MM.1S (cell line): ENCODE data around the gene RAMAC.

ENCODE experiments used
- DNase-seq: peaks from one replicate; pipeline ENCODE4 v3.0.0-alpha.2; 2015
- H2AFZ ChIP-seq: fragments of 300-600 bp; sonication (generic); 2 replicates; pipeline ENCODE4 v1.6.0; 2016; ENCODE audit warnings: antibody characterized with exemption, low read length
- H3F3A ChIP-seq: fragments of 300-600 bp; sonication (generic); 2 replicates; pipeline ENCODE4 v1.6.1; 2016; ENCODE audit warnings: mild to moderate bottlenecking, antibody characterized with exemption, low read length, moderate library complexity, mixed read lengths; ENCODE audit not compliant: insufficient read depth
- H3K27ac ChIP-seq: fragments of 300-600 bp; sonication (generic); 2 replicates; pipeline ENCODE4 v1.5.1; 2016; ENCODE audit warnings: mild to moderate bottlenecking, low read length
- H3K27me3 ChIP-seq: fragments of 300-600 bp; sonication (generic); replicated peaks from 2 replicates; pipeline ENCODE4 v1.6.0; 2016; ENCODE audit warnings: low read length; ENCODE audit not compliant: insufficient read depth
- H3K36me3 ChIP-seq: fragments of 300-600 bp; sonication (generic); replicated peaks from 2 replicates; pipeline ENCODE4 v1.6.1; 2016; ENCODE audit warnings: mild to moderate bottlenecking, low read length, mixed read lengths; ENCODE audit not compliant: insufficient read depth
- H3K4me1 ChIP-seq: fragments of 300-600 bp; sonication (generic); 2 replicates; pipeline ENCODE4 v1.6.1; 2016; ENCODE audit warnings: low read length, mixed read lengths
- H3K4me2 ChIP-seq: fragments of 300-600 bp; sonication (generic); 2 replicates; pipeline ENCODE4 v1.6.0; 2016; ENCODE audit warnings: low read depth, low read length
- H3K4me3 ChIP-seq: fragments of 300-600 bp; sonication (generic); 2 replicates; pipeline ENCODE4 v1.5.1; 2016; ENCODE audit warnings: low read length, mixed read lengths
- H3K79me2 ChIP-seq: fragments of 300-600 bp; sonication (generic); 2 replicates; pipeline ENCODE4 v1.6.1; 2016; ENCODE audit warnings: mixed run types, low read length, mixed read lengths
- H3K9ac ChIP-seq: fragments of 300-600 bp; sonication (generic); 2 replicates; pipeline ENCODE4 v1.6.1; 2016; ENCODE audit warnings: low read length, mixed read lengths
- H3K9me2 ChIP-seq: fragments of 300-600 bp; sonication (generic); replicated peaks from 2 replicates; pipeline ENCODE4 v1.6.1; 2016; ENCODE audit warnings: mild to moderate bottlenecking, low read length, mixed read lengths; ENCODE audit not compliant: insufficient read depth
- H3K9me3 ChIP-seq: fragments of 300-600 bp; sonication (generic); replicated peaks from 2 replicates; pipeline ENCODE4 v1.6.1; 2016; ENCODE audit warnings: mild to moderate bottlenecking, low read length, mixed read lengths; ENCODE audit not compliant: insufficient read depth
- H4K20me1 ChIP-seq: fragments of 300-600 bp; sonication (generic); 2 replicates; pipeline ENCODE4 v1.6.1; 2016; ENCODE audit warnings: mild to moderate bottlenecking, low read length, moderate library complexity, mixed read lengths; ENCODE audit not compliant: insufficient read depth
- EZH2 ChIP-seq: fragments of 300-600 bp; sonication (generic); optimal IDR thresholded peaks from 2 replicates; pipeline ENCODE3; 2017; ENCODE audit warnings: low read depth, mild to moderate bottlenecking, antibody characterized with exemption, low read length, mixed read lengths
- EZH2phosphoT487 ChIP-seq: fragments of 300-600 bp; sonication (generic); IDR thresholded peaks from 2 replicates; pipeline ENCODE4 v1.6.1; 2018; ENCODE audit warnings: antibody characterized with exemption, low read length
- TF ChIP-seq, protein P1 (sequence below): fragments of 300-600 bp; sonication (generic); IDR thresholded peaks from 2 replicates; pipeline ENCODE4 v1.5.1; 2016; ENCODE audit warnings: antibody characterized with exemption, low read length, mixed read lengths

The RAMAC gene

DNA sequence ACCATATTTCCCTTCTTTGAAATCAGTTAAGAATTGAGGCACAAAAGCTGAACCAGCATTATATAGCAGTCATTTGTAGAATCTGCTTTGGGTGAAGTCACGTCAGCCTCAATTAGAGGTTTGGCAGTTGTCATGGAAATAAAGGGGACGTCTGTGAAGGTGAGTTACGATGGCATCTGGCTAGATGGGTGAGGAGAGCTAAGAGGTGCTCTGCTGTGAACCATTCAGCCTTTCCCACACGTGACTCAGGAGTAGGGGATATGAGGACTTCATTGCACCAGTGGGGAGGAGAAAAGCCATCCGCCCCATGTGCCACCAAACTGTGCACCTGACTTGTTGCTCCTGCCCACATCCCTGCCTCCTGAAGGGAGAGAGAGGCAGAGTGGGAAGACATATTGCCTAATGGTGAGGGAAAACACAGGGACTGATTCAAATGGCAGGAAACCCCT, 28.2 kb downstream of the RAMAC start:
- Histone ChIP-seq H3K4me3 (no peak overlapping the region), H3K36me3 (peaks cover 3% of the 10 kb centered on the region; the same call in 1 of the 2 replicates), H4K20me1 (no peaks in the 10 kb centered on the region), H3F3A (peaks cover 11% of the 10 kb centered on the region; the same call in 1 of the 2 replicates), H3K9me2 (no peaks in the 10 kb centered on the region), H3K4me2 (no peak overlapping the region), H3K79me2 (peaks cover 15% of the 10 kb centered on the region), H3K27me3 (no peaks in the 10 kb centered on the region), H3K9ac (no peak overlapping the region), H2AFZ (no peak overlapping the region), H3K9me3 (no peaks in the 10 kb centered on the region), H3K27ac (no peak overlapping the region), H3K4me1 (peaks cover 14% of the 10 kb centered on the region; the same call in 1 of the 2 replicates)
- TF ChIP-seq EZH2phosphoT487: no peak
- TF ChIP-seq EZH2: no peak
- TF ChIP-seq, protein P1, sequence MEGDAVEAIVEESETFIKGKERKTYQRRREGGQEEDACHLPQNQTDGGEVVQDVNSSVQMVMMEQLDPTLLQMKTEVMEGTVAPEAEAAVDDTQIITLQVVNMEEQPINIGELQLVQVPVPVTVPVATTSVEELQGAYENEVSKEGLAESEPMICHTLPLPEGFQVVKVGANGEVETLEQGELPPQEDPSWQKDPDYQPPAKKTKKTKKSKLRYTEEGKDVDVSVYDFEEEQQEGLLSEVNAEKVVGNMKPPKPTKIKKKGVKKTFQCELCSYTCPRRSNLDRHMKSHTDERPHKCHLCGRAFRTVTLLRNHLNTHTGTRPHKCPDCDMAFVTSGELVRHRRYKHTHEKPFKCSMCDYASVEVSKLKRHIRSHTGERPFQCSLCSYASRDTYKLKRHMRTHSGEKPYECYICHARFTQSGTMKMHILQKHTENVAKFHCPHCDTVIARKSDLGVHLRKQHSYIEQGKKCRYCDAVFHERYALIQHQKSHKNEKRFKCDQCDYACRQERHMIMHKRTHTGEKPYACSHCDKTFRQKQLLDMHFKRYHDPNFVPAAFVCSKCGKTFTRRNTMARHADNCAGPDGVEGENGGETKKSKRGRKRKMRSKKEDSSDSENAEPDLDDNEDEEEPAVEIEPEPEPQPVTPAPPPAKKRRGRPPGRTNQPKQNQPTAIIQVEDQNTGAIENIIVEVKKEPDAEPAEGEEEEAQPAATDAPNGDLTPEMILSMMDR: no peak
- no peak for DNase-seq

DNA sequence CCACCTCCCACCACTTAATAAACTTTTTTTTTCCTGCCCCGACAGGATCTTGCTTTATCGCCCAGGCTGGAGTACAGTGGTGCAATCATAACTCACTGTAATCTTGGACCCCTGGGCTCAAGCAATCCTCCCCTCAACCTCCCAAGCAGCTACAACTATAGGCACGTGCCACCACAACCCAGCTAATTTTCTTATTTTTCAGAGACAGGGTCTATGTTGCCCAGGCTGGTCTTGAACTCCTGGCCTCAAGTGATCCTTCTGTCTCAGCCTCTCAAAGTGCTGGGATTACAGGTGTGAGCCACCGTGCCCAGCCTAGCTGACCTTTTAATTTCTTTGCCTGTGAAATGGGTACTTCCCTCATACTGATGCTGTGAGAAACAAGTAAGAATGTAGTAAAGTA, 29.4 kb downstream of the RAMAC start:
- no peaks in the 10 kb centered on the region for H3K27me3 ChIP-seq
- H3K9ac ChIP-seq: no peak overlapping the region
- H3F3A ChIP-seq: peaks cover 11% of the 10 kb centered on the region; the same call in 1 of the 2 replicates
- DNase-seq: no peak
- H3K27ac ChIP-seq: no peak overlapping the region
- H3K9me3 ChIP-seq: no peaks in the 10 kb centered on the region
- H2AFZ ChIP-seq: no peak overlapping the region
- no peak overlapping the region for H3K4me3 ChIP-seq
- peaks cover 8% of the 10 kb centered on the region; the same call in 1 of the 2 replicates for H3K36me3 ChIP-seq
- no peaks in the 10 kb centered on the region for H4K20me1 ChIP-seq
- peaks cover 10% of the 10 kb centered on the region; the same call in 1 of the 2 replicates for H3K4me1 ChIP-seq
- no peak overlapping the region for H3K4me2 ChIP-seq
- H3K79me2 ChIP-seq: peaks cover 4% of the 10 kb centered on the region
- TF ChIP-seq EZH2: no peak
- TF ChIP-seq, protein P1: no peak
- no peaks in the 10 kb centered on the region for H3K9me2 ChIP-seq

DNA sequence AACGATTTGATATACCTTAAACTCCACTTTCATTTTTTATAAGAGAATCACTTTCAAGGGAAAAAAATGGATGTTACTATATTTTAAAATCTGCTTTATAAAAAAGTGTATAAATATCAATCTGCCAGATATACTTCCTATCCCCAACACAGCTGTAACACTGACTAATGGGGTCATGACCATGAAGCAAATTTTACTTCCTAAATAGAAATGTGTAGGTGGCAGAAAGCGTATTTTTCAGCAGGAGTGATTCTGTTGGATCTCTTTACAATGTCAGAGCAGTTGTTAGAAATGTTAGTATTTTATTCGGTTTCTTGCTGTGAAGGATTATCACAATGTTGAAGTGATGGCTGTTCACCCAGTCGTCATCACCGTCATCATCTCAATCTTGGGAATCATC, 30.9 kb downstream of the RAMAC start:
- H3K27ac ChIP-seq: no peak overlapping the region

More for the DNA sequence above, 30.9 kb downstream of the RAMAC start:
- Histone ChIP-seq H2AFZ (no peak overlapping the region), H3K79me2 (no peaks in the 10 kb centered on the region), H3K4me3 (no peak overlapping the region), H3K4me1 (0 out of 2 replicates have a peak, but pooled peaks cover 6% of the 10 kb centered on the region), H3K36me3 (peaks cover 10% of the 10 kb centered on the region; the same call in 1 of the 2 replicates), H3K9me3 (no peaks in the 10 kb centered on the region), H3K9me2 (no peaks in the 10 kb centered on the region), H4K20me1 (no peaks in the 10 kb centered on the region), H3F3A (0 out of 2 replicates have a peak, but pooled peaks cover 3% of the 10 kb centered on the region), H3K27me3 (no peaks in the 10 kb centered on the region), H3K4me2 (no peak overlapping the region), H3K9ac (no peak overlapping the region)
- no peak for DNase-seq
- TF ChIP-seq, protein P1: no peak
- TF ChIP-seq EZH2phosphoT487 (no peak), EZH2 (no peak)
